PC-3 (cell line): ENCODE measurements around the gene TTF2. TPM values are rescaled to one million over a fixed set of nuclear protein-coding genes. Genes with fewer than 3 reads are reported as not detected.

Experiments
- ATAC-seq: fragments of 200-7000 bp; cut with Tn5 transposase; 2 replicates; pipeline ENCODE4 v1.9.1; 2020; ENCODE audit warnings: mild to moderate bottlenecking, moderate library complexity
- BruUV-seq: library from RNA; stranded (reverse); fragments of 400-500 nt; replicated peaks from 2 replicates; lab custom pipeline; 2021; lab: Mats Ljungman, UMichigan
- CTCF ChIA-PET: fragments of 300-600 bp; sonication (Branson Sonifier 250); formaldehyde crosslinking; loops from one replicate; lab custom pipeline; 2022; ENCODE audit warnings: antibody characterized with exemption; lab: Charles Lee
- POLR2A ChIA-PET: fragments of 300-600 bp; sonication (Branson Sonifier 250); formaldehyde crosslinking; loops from one replicate; lab custom pipeline; 2022; ENCODE audit warnings: antibody characterized with exemption; ENCODE audit not compliant: unreplicated experiment; lab: Charles Lee
- DNase-seq: peaks from one replicate; pipeline ENCODE4 v3.0.0-alpha.2; 2015
- H2AFZ ChIP-seq: fragments of 300-600 bp; sonication (generic); 2 replicates; pipeline ENCODE4 v1.6.0; 2016; ENCODE audit warnings: antibody characterized with exemption, low read length
- H3F3A ChIP-seq: fragments of 300-600 bp; sonication (generic); one replicate; pipeline ENCODE4 v1.6.0; 2017; ENCODE audit warnings: antibody characterized with exemption, low read length, control low read depth, mild to moderate bottlenecking; ENCODE audit not compliant: unreplicated experiment
- H3K27ac ChIP-seq: fragments of 300-600 bp; sonication (generic); 2 replicates; pipeline ENCODE4 v1.5.1; 2016; ENCODE audit warnings: mild to moderate bottlenecking, low read length
- H3K27me3 ChIP-seq: fragments of 300-600 bp; sonication (generic); 2 replicates; pipeline ENCODE4 v1.6.1; 2016; ENCODE audit warnings: low read length, mixed read lengths
- H3K36me3 ChIP-seq: fragments of 300-600 bp; sonication (generic); 2 replicates; pipeline ENCODE4 v1.6.1; 2016; ENCODE audit warnings: low read depth, mixed run types, low read length, mixed read lengths
- H3K4me1 ChIP-seq: fragments of 300-600 bp; sonication (generic); 2 replicates; pipeline ENCODE4 v1.5.1; 2016; ENCODE audit warnings: low read length; ENCODE audit not compliant: insufficient read depth
- H3K4me2 ChIP-seq: fragments of 300-600 bp; sonication (generic); 2 replicates; pipeline ENCODE4 v1.6.0; 2016; ENCODE audit warnings: low read length
- H3K4me3 ChIP-seq: fragments of 300-600 bp; sonication (generic); 2 replicates; pipeline ENCODE4 v1.5.1; 2016; ENCODE audit warnings: mild to moderate bottlenecking, low read length, mixed read lengths
- H3K79me2 ChIP-seq: fragments of 300-600 bp; sonication (generic); 2 replicates; pipeline ENCODE4 v1.6.1; 2017; ENCODE audit warnings: low read length, mixed read lengths
- H3K9ac ChIP-seq: fragments of 300-600 bp; sonication (generic); 2 replicates; pipeline ENCODE4 v1.6.0; 2016; ENCODE audit warnings: mild to moderate bottlenecking, low read length
- H3K9me2 ChIP-seq: fragments of 300-600 bp; sonication (generic); replicated peaks from 2 replicates; pipeline ENCODE4 v1.6.1; 2016; ENCODE audit warnings: mixed run types, low read length, mixed read lengths
- H3K9me3 ChIP-seq: fragments of 300-600 bp; sonication (generic); 2 replicates; pipeline ENCODE4 v1.6.1; 2016; ENCODE audit warnings: low read length, mixed read lengths
- H4K20me1 ChIP-seq: fragments of 300-600 bp; sonication (generic); 2 replicates; pipeline ENCODE4 v1.6.1; 2016; ENCODE audit warnings: low read length, mixed read lengths
- EZH2 ChIP-seq: fragments of 300-600 bp; sonication (generic); IDR thresholded peaks from one replicate; pipeline ENCODE4 v1.6.1; 2017; ENCODE audit warnings: antibody characterized with exemption, mild to moderate bottlenecking, low read length; ENCODE audit not compliant: unreplicated experiment
- EZH2phosphoT487 ChIP-seq: fragments of 300-600 bp; sonication (generic); IDR thresholded peaks from 2 replicates; pipeline ENCODE4 v1.6.1; 2018; ENCODE audit warnings: mild to moderate bottlenecking, antibody characterized with exemption, low read length, borderline replicate concordance
- intact Hi-C: fragments of 100-400 bp; cut with micrococcal nuclease; formaldehyde crosslinking; loops from 2 replicates; pipeline ENCODE4 v1.9.0; 2023
- total RNA-seq: library from RNA; depleted of rRNA; stranded (reverse); fragments of >200 nt; gene quantifications from 2 replicates; pipeline ENCODE4 v1.2.3, GENCODE V29; 2014
- TF ChIP-seq, protein P1 (sequence below): fragments of 300-600 bp; sonication (generic); conservative IDR thresholded peaks from 2 replicates; pipeline ENCODE4 v1.5.1; 2017; ENCODE audit warnings: antibody characterized with exemption, low read depth, mild to moderate bottlenecking, low read length

Gene TTF2
- total RNA-seq, 1 experiment from 2014 or later = 25.1 TPM

GRCh38 chr1:117067533-117068370, 7.6 kb downstream of the TTF2 start:
- Histone ChIP-seq H3K79me2 (no peaks in the 10 kb centered on the region), H3F3A (no peaks in the 10 kb centered on the region), H3K9me3 (no peaks in the 10 kb centered on the region), H3K4me1 (no peaks in the 10 kb centered on the region), H3K36me3 (no peaks in the 10 kb centered on the region; the same call in 1 of the 2 replicates), H3K9ac (no peak overlapping the region), H3K27ac (no peak overlapping the region), H4K20me1 (no peaks in the 10 kb centered on the region), H3K4me2 (no peak overlapping the region), H2AFZ (no peak overlapping the region), H3K4me3 (no peak overlapping the region), H3K9me2 (no peaks in the 10 kb centered on the region), H3K27me3 (no peaks in the 10 kb centered on the region)
- intact Hi-C loops = loop anchor here (1.0 to 10.0 kb wide), 4 partner anchors 61 to 687 kb away; no protein-coding TSS in a partner anchor
- TF ChIP-seq EZH2 = no peak
- TF ChIP-seq, protein P1, sequence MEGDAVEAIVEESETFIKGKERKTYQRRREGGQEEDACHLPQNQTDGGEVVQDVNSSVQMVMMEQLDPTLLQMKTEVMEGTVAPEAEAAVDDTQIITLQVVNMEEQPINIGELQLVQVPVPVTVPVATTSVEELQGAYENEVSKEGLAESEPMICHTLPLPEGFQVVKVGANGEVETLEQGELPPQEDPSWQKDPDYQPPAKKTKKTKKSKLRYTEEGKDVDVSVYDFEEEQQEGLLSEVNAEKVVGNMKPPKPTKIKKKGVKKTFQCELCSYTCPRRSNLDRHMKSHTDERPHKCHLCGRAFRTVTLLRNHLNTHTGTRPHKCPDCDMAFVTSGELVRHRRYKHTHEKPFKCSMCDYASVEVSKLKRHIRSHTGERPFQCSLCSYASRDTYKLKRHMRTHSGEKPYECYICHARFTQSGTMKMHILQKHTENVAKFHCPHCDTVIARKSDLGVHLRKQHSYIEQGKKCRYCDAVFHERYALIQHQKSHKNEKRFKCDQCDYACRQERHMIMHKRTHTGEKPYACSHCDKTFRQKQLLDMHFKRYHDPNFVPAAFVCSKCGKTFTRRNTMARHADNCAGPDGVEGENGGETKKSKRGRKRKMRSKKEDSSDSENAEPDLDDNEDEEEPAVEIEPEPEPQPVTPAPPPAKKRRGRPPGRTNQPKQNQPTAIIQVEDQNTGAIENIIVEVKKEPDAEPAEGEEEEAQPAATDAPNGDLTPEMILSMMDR = peak; percentile 89
- BruUV-seq = no TSS peak
- CTCF ChIA-PET = interaction anchor here (0.6 to 1.5 kb wide), 4 partner anchors 29 to 217 kb away, joined by 3 to 21 read pairs (median 12); no protein-coding TSS in a partner anchor
- ATAC-seq (peak; percentile 95), DNase-seq (peak; percentile 65)
- POLR2A ChIA-PET = interaction anchor here (0.5 kb wide), 1 partner anchor 78 kb away, joined by 4 read pairs; no protein-coding TSS in a partner anchor

GRCh38 chr1:117068580-117068979, 8.5 kb downstream of the TTF2 start:
- Histone ChIP-seq H3K27me3 (no peaks in the 10 kb centered on the region), H3K27ac (no peak overlapping the region), H3F3A (no peaks in the 10 kb centered on the region), H3K79me2 (no peaks in the 10 kb centered on the region), H3K4me2 (no peak overlapping the region), H3K9me2 (no peaks in the 10 kb centered on the region), H3K9ac (no peak overlapping the region), H2AFZ (no peak overlapping the region), H3K4me3 (no peak overlapping the region), H3K9me3 (no peaks in the 10 kb centered on the region), H3K4me1 (no peaks in the 10 kb centered on the region), H4K20me1 (no peaks in the 10 kb centered on the region), H3K36me3 (0 out of 2 replicates have a peak, but pooled peaks cover 2% of the 10 kb centered on the region)
- intact Hi-C loops = loop anchor here (1.0 to 10.0 kb wide), 3 partner anchors 60 to 686 kb away; no protein-coding TSS in a partner anchor
- ChIA-PET POLR2A (no interaction called here), CTCF (interaction anchor here (0.7 kb wide), 1 partner anchor 142 kb away, joined by 3 read pairs; the partner anchor contains the start of gene VTCN1)
- DNase-seq = no peak
- ATAC-seq = no peak
- TF ChIP-seq EZH2 = no peak
- TF ChIP-seq, protein P1 = no peak
- no peak for TF ChIP-seq EZH2phosphoT487
- BruUV-seq = no TSS peak
